Left kidney (tissue), 2 donors: Measurements from ENCODE around the gene TMPRSS9. TPM values are rescaled to one million over a fixed set of nuclear protein-coding genes. Genes with fewer than 3 reads are reported as not detected.
"Not testable (repeated sequence)": the region's sequence is repeated elsewhere in the genome, so short reads cannot be mapped to it uniquely, and the experiment has no call there.

Experiments
- DNase-seq: peaks from one replicate; pipeline ENCODE4 v3.0.0-alpha.2; 2013
- polyA plus RNA-seq: library from polyadenylated mRNA; unstranded; fragments of 120-200 nt; gene quantifications from one replicate; pipeline ENCODE4 v1.2.1, GENCODE V29; 2013; ENCODE audit not compliant: insufficient read length

TMPRSS9 gene
- polyA plus RNA-seq, 1 donor: 0.60 TPM

DNA sequence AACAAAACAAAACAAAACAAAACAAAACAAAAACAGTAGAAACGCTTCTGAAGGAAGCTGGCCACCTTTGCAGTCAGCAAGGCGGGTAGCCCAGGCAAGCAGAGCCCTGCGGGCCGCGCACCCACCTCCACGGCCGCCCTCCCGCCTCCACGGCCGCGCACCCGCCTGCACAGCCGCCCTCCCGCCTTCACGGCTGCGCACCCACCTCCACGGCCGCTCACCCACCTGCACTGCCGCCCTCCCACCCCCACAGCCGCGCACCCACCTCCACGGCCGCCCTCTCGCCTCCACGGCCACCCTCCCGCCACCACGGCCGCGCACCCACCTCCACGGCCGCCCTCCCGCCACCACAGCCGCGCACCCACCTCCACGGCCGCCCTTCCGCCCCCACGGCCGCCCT lies 76.3 kb downstream of the TMPRSS9 start:
- no peak for DNase-seq

DNA sequence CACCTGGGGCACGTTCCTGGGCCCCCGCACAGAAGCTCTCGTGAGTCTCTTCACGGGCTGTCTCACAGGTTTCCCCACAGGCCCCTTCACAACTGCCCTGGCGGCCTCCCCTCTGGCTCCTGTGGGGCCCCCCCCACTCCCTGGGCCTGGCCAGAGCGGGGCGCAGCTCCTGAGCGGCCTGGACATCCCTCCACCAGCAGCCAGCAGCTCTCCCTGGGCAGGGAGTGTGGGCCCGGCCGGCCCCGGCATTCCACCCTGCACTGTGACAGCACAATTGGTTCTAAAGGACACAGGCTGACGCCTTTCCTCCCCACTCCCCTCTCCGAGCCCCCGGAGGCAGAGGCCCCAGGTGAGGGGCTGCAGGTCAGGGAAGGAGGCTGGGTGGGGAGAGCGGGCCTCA lies 76.9 kb downstream of the TMPRSS9 start:
- no peak for DNase-seq

DNA sequence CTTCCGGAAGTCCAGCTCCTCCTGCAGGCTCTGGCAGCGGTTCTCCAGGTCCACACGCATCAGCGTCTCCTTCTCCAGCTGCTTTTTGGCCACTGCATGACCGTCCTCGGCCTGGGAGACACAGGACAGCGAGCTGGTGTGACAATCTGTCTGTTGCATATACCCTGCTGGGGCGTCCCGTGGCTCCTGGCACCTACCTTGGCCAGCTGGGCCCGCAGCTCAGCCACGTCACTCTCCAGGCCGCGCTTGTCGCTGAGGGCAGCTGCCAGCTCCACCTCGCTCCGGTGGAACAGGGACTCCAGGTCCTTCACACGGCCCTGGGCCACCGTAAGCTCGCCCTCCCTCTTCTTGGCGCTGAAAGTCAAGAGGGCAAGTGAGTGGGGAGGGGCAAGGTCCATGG lies 78.1 kb downstream of the TMPRSS9 start:
- DNase-seq: no peak

DNA sequence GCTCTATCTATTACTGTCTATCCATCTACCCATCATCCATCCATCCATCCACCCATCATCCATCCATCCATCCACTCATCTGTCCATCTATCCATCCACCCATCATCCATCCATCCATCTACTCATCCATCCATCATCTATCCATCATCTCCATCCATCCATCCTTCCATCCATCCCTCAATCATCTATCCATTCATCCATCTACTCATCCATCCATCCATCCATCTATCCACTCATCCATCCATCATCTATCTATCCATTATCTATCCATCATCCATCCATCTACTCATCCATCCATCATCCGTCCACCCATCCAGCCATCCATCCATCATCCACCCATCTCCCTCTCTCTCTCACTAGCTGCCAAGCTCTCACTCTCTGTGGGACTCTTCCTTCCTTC lies 80.5 kb downstream of the TMPRSS9 start:
- DNase-seq: no peak

DNA sequence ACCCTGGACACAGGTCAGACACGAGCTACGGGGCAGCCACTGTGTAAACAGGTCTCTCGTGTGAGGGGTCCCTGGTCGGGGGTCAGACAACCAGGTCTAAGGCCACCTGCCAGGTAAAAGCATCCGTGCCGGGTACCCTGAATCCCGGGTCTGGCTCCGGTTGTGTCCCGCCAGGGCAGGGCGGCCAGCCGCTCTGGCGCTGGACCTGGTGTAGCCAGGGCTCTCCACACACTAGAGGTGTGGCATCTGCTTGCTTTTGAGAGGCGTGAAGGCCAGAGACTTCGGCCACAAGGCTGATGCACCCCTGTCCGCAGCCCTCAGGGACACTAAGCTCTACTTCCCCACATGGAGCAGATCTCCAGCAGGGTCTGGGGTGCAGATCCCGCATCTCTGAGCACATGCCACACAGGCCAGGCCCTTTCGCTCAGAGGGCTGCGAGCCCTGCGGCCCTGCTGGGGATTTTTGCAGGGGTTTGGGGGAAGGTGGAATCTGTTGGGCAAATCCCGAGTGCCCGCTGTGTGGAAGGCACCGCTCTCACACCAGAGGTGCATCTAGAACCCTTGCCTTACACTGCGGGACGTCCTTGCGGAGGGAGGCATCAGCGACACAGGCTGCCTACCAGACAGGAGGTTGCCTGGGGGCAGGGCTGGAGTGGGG lies 81.2 kb downstream of the TMPRSS9 start:
- DNase-seq: no peak

DNA sequence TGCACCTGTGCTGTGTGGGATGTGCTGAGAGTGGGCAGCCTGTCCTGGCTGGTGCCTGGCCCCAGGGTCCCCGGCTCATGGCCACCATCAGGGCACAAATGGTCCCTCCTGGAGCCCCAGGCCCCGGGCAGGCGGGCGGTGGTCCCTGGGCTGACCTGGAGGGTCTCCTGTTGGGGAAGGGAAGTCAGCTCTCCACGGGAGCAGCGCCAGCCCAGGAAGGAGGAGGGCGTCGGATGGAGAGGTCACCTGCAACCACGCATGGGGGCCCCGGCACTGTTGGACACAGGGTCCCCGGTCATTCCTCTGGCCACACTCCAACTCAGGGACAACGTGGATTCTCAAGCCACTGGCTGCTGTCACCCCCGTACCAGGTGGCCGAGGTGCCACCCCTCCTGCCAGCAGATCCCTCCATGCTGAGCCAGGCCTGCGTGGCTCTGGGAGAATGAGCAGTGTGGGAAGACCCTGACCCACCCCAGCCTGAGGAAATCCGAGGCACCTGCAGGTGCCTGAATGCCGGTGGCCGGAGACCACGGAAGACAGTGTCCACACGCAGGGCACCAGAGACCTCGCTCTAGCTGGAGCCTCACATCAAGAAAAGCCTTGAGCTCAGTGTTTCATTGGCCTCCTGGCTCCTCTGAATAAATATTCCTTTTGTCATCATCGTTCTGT lies 83.2 kb downstream of the TMPRSS9 start:
- DNase-seq: no peak

DNA sequence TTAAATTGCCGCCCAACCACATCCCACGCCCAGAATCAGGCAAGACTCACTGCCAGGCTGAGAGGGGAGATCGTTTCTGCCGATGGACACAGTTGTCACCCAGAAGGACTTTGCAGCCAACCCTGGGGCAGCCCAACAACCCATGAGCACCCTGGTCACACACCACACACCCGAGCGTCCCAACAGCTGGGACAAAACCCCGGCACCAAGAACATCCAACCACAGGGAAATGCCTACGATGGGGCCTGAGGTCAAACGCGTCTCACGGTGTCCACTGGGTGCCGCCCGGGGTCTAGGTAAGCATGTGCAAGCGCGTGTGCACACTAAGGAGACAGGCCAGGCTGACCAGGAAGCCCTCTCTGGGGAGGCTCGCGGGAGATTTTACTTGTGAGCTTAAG lies 83.7 kb downstream of the TMPRSS9 start:
- DNase-seq: no peak

DNA sequence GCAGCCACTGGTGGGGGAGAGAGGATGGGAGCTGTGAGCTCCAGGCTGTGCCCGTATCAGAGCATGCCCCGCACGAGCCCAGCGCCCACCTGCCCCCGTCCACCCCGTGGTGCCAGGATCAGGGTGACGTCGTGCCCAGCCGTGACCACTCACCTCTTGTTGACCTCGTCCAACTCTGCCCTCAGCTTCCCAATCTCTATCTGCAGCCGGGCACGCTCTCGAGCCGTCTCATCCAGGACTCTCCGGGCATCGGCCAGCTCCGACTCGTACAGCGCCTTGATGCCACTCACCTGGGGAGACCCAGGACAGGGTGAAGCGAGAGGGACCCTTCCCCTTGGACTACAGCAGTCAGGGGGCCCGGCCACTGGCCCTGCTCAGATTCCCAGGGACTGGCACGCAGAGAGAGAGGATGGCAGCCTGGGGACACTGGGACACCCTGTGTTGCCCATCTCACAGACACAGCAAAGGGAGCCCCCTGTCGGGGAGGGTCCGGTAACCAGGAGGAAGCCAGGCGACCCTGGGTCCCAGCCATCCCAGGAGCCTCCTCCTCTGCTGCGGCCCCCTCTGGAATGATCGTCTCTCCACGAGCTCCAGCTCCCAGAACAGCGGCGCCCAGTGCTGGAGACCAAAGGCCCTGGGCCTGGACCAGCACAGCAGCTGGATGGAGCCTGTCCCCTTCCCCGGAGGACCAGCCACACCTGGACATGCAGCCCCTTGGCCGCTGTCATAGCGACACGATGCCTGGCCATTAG lies 84.4 kb downstream of the TMPRSS9 start:
- no peak for DNase-seq

DNA sequence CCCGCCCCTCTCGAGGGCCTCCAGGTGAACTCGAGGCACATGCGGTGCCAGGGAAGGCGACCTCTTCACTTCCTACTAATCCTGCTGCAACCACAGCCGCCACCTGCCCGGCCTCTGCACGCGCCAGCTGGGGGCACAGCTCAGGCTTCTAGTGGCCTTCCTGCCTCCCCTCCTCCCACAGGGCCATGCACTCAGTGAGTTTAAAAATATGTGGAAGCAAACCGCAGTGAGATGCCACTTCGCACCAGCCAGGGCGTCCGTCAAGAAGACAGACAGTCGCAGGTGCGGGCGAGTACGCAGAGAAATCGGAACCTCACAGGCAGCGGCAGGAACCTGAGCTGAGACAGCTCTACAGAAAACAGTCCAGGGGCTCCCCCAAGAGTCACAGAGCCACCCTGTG lies 86.3 kb downstream of the TMPRSS9 start:
- DNase-seq: no peak

DNA sequence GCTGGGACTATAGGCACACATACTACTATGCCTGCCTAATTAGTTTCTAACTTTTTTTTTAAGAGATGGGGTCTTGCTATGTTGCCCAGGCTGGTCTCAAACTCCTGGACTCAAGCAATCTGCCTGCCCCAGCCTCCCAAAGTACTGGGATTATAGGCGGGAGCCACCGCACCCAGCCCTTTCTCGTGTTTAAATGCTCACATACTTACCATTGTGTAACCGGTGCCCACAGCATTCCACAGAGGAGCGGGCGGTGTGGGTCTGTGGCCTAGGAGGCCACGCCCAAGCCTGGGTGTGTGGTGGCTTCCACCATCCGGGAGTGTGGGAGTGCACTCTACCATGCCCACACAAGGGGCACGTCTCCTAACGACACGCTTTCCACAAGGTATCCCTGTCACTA lies 89.0 kb downstream of the TMPRSS9 start:
- no peak for DNase-seq

DNA sequence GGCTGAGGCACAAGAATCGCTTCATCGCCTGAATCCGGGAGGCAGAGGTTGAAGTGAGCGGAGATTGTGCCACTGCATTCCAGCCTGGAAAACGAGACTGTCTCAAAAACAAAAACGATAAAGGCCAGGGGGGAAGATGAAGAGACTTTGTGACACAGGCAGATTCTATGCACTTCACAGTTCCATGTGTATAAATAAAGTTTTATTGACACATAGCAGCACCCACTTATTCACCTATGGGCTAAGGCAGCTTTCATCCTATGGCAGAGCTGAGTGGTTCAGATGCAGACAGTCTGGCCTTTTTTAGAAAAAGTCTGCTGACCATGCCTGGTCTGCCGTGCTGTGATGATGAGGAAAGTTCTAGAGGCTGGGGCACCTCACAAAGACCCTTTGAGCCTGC lies 91.1 kb downstream of the TMPRSS9 start:
- no peak for DNase-seq

DNA sequence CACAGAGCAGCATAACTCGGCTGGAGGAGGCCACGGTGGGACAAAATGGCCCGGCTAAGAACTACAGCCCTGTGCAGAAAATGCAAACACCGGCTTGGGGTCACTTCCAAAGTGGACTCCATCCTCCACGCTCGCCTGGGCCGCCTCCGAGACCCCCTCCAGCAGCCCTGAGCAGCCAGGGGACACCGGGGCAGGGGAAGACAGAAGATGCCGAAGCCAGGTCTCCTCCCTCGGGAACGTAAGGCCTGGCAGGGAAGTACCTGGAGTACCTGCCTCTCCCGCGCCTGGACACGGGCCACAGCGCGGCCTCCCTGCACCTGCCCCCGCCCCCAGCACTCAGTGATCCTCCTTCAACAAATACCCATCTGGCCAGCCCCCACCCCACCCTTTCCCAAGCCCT lies 91.7 kb downstream of the TMPRSS9 start:
- DNase-seq: no peak

DNA sequence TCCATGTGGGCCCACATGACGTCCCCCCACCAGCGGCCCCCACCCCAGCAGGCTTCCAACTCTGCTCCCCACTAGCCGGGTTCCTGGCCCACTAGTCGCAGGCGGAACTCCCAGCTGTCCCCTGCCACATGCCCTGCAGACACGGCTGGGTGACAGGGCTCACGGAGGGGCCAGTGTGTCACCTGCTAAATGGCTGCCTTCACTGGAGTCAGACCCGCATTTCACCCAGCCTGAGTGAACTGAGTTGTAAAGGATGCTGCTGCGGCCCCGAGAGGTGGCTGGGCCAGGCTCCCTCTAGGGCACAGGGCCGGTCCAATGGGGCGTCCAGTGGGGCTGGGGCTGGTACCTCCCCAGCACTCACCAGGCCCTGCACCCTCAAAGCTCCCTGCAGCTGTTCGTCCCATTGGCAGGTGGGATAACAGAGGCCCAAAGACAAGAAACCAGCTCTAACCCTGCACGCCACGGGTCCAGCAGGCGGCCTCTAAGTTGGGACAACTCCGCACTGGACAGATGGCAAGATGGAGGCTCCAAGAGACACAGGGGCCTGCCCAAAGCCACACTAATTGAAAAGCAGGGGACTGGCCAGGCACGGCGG lies 93.5 kb downstream of the TMPRSS9 start:
- no peak for DNase-seq

DNA sequence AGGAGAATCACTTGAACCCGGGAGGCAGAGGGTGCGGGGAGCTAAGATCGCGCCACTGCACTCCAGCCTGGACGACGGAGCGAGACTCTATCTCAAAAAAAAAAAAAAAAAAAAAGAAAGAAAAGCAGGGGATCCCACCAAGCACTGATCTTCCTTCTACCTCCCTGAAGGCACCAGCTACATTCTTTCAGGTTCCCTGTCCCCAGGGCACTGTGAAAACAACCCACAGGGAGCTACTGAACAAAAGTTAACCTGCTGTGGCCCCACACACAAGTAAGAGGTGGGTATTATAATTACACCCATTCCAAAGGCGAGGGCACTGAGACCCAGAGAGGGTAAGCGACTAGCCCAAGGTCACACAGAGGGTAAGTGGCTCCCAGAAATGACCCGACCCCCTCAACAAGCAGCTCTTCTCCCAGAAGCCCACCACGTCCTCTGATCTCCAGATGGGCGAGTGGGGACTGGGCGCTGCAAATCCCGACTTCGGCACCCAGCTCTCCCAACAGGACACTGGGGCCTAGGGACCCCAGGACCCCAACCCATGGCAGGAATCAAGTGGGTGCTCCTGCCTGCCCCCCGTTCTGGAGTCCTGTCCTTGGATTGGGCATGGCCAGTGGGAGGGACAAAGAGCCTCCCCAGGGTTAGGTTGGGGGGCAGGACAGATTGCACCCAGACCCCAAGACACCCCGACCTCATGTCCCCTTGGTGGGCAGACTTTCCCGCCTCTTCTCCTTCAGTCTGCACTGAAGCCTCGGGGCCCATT lies 94.3 kb downstream of the TMPRSS9 start:
- DNase-seq: no peak

DNA sequence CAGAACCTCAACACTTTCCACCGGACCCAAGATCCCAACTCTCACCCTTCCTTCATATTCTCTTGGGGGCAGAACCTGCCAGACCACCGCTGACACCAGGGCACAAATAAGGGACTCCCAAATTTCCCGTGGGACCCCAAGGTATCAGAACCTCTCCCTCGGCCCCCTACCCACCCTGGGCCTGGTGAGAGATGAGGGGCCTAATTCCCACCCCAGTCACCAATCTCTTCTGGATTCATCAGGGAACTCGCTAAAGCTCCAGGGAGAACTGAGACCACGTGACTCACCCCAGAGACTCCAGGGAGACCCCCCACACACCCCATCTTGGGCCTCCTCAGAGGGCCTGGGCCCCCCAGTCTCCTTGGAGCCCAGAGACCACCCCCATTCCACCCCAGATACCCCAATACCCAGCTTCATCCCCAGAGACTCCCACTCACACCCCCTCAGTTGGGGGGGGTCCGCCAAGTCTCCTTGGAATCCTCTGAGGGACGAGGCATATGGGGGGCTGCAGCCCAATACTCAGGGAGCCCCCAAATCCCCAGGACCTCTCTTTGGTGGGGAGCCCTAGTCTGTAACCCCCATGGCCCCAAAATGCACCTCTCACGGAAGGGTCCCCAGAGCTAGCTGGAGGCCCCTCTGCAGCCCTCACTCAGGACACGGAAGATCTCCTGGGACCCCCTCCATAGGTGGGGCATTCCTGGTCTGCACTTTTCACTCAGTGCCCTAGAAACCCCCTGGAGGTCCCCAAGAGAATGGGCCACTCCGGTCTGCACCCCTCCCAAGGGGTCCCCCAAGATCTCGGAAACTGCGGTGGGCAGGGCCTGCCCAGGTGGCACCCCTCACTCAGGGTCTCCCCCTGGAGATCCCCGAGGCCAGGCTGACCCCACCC lies 95.1 kb downstream of the TMPRSS9 start:
- DNase-seq: no peak

DNA sequence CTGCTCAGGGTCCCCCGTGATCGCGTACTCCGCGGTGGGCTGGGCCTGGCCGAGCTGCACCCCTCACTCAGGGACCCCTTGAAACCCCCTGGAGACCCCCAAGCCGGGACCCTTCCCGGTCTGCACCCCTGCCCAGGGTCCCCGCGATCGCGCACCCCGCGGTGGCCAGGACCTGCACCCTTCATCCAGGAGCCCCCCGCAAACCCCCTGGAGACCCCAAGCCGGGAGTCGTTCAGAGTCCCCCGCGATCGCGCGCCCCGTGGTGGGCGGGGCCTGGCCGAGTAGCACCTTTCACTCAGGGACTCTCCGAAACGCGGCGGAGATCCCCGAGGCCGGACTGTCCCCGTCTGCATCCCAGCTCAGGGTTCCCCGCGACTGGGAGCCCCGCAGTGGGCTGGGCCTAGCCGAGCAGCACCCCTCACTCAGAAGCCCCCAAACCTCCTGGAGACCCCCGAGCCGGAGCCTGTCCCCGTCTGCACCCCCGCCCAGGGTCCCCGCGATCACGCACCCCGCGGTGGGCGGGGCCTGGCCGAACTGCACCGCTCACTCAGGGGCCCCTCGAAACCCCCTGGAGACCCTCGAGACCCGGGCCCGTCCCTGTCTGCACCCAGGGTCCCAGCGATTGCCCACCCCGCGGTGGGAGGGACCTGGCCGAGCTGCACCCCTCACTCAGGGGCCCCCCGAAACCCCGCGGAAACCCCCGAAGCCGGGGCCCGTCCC lies 95.9 kb downstream of the TMPRSS9 start:
- DNase-seq: no peak

DNA sequence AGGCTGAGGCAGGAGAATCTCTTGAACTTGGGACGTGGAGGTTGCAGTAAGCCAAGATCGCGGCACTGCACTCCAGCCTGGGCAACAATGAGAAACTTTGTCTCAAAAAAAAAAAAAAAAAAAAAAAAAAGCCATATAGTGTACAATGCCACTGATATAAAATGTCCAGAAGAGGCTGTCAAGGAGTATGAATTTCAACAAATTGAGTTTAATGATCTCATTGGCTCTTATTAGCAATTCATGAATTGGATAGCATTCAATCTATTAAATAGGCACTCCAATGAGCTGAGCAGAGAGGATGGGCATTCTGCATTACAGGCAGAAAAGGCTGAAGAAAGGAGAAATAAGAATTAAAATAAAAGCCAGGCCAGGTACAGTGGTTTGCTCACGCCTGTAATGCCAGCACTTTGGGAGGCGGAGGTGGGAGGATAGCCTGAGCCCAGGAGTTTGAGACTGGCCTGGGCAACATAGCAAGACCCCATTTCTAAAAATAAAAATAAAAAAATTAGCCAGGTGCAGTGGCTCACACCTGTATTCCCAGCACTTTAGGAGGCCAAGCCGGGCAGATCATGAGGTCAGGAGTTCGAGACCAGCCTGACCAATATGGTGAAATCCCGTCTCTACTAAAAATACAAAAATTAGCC lies 97.5 kb downstream of the TMPRSS9 start:
- DNase-seq: no peak

DNA sequence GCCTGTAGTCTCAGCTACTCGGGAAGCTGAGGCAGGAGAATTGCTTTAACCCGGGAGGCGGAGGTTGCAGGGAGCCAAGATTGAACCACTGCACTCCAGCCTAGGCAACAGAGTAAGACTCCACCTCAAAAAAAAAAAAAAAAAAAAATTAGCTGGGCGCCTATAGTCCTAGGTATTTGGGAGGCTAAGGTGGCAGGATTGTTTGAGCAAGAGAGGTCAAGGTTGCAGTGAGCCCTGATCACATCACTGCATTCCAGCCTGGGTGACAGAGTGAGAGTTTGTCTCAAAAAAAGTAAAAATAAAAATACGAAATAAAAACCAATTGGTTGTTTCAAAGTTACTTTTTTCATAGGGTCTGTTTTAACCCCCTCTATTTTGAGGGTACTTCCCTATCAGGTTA lies 98.0 kb downstream of the TMPRSS9 start:
- no peak for DNase-seq

DNA sequence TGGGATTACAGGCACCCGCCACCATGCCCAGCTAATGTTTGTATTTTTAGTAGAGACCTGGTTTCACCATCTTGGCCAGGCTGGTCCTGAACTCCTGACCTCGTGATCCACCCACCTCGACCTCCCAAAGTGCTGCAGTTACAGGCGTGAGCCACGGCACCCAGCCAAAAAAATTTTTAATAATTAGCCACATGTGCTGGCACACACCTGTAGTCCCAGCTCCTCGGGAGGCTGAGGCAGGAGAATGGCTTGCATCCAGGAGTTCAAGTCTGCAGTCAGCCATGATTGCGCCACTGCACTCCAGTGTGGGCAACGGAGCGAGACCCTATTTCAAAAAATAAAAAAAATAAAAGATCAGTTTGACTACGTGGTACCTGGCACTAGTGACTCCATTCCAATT lies 98.7 kb downstream of the TMPRSS9 start:
- DNase-seq: not testable (repeated sequence)

DNA sequence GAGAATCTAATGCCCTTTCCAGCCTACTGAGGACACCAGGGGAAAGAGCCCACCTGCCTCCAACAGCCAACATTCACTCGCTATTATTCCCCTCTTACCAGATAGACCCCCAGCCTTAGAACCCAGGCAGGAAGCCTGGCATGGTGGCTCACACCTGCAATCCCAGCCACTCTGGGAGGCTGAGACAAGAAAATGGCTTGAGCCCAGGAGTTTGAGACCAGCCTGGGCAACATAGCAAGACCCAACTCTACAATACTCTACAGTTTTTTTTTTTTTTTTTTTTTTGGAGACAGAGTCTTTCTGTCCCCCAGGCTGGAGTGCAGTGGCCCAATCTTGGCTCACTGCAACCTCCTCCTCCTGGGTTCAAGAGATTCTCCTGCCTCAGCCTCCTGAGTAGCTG lies 100.2 kb downstream of the TMPRSS9 start:
- DNase-seq: no peak
